ENCODE measurements around the gene BCL7A.

The BCL7A gene

DNA sequence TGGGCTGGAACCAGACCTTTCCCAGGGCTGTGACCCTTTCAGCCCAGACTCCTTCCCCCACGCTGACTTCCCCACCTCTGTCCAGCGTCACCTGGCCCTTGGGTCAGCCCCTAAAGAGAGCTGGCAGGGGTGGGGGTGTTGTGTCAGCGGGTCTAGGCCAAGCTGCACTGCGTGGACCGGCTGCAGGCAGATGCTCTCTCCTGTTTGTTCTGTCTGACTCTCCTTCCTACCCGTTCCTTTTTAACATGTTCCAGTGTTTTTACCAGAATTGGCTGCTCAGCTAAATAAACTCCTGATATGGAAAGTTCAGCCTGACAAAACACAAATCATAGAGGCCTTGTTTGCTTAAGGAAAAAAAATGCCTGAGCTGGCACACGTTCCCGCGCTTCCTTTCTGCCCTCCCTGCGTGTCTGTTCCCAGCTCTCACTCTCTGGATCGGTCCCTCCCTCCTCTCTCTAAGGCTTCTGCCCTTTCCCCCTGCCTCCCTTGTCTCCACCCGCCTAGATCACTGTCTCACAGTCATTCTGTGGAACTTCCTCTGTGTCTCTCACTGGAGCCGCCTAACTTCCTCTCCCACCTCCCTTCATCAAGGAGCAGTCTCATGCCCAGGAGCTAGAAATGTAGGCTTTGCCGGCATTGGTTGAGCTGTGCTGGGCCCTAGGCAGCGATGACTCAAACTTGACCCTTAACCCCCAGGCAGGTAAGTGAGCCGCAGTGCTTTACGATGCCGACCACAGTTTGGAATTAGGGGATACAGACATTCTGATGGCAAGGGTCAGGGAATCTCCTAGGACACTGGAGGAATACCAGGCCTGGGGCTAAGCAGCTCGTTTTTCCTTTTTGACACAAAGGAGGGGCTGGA is 41.4 kb downstream of the BCL7A start:
- H3K9me3 ChIP-seq (replicated peaks; ENCODE audit: insufficient read depth, low read length), result no peaks in the 10 kb centered on the region
- H3K79me2 ChIP-seq (ENCODE audit: low read length), result no peaks in the 10 kb centered on the region
- H3K36me3 ChIP-seq (replicated peaks; ENCODE audit: insufficient read depth, low read length), result no peaks in the 10 kb centered on the region
- H3K27me3 ChIP-seq (replicated peaks; ENCODE audit: insufficient read depth, low read length), result no peaks in the 10 kb centered on the region
- TF ChIP-seq EZH2 (optimal IDR thresholded peaks at IDR 0.05; ENCODE audit: low read depth, low read length) (no peak), EZH2phosphoT487 (IDR thresholded peaks at IDR 0.05; ENCODE audit: low read length) (no peak)
- TF ChIP-seq, protein P1, sequence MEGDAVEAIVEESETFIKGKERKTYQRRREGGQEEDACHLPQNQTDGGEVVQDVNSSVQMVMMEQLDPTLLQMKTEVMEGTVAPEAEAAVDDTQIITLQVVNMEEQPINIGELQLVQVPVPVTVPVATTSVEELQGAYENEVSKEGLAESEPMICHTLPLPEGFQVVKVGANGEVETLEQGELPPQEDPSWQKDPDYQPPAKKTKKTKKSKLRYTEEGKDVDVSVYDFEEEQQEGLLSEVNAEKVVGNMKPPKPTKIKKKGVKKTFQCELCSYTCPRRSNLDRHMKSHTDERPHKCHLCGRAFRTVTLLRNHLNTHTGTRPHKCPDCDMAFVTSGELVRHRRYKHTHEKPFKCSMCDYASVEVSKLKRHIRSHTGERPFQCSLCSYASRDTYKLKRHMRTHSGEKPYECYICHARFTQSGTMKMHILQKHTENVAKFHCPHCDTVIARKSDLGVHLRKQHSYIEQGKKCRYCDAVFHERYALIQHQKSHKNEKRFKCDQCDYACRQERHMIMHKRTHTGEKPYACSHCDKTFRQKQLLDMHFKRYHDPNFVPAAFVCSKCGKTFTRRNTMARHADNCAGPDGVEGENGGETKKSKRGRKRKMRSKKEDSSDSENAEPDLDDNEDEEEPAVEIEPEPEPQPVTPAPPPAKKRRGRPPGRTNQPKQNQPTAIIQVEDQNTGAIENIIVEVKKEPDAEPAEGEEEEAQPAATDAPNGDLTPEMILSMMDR (IDR thresholded peaks at IDR 0.05; ENCODE audit: low read length), result no peak
- no peaks in the 10 kb centered on the region for H4K20me1 ChIP-seq (ENCODE audit: insufficient read depth, low read length)
- no peak overlapping the region for H3K4me2 ChIP-seq (ENCODE audit: low read depth, low read length)
- no peak overlapping the region for H2AFZ ChIP-seq (ENCODE audit: low read length)
- no peak overlapping the region for H3K27ac ChIP-seq (ENCODE audit: low read length)
- H3K4me3 ChIP-seq (ENCODE audit: low read length), result no peak overlapping the region
- 0 out of 2 replicates have a peak, but pooled peaks cover 6% of the 10 kb centered on the region for H3K4me1 ChIP-seq (ENCODE audit: low read length)
- peaks cover under 1% of the 10 kb centered on the region; the same call in 1 of the 2 replicates for H3F3A ChIP-seq (ENCODE audit: insufficient read depth, low read length)
- no peaks in the 10 kb centered on the region for H3K9me2 ChIP-seq (replicated peaks; ENCODE audit: insufficient read depth, low read length)
- DNase-seq, result no peak
- H3K9ac ChIP-seq (ENCODE audit: low read length), result no peak overlapping the region

DNA sequence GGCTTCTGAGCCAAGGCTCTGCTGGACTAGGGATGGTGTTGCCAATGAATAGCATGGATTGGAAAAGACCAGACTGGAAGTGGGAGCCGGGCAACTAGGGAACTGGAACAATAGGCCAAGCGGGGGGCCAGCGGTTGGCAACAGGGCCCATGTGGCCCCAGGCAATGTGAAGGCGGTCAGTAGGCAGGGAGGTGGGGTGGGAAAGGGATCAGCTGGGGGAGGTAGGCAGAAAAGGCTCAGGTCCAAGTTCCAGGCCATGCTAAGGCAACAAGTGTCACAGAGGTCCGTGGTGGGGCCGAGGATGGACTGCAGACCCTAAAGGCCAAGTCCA is 42.0 kb downstream of the BCL7A start:
- no peak for DNase-seq
- 0 out of 2 replicates have a peak, but pooled peaks cover 9% of the 10 kb centered on the region for H3K4me1 ChIP-seq (ENCODE audit: low read length)
- no peak overlapping the region for H3K4me3 ChIP-seq (ENCODE audit: low read length)
- H3K4me2 ChIP-seq (ENCODE audit: low read depth, low read length), result no peak overlapping the region
- no peaks in the 10 kb centered on the region for H3K27me3 ChIP-seq (replicated peaks; ENCODE audit: insufficient read depth, low read length)
- no peak for TF ChIP-seq EZH2phosphoT487 (IDR thresholded peaks at IDR 0.05; ENCODE audit: low read length)
- TF ChIP-seq, protein P1 (IDR thresholded peaks at IDR 0.05; ENCODE audit: low read length), result no peak
- TF ChIP-seq EZH2 (optimal IDR thresholded peaks at IDR 0.05; ENCODE audit: low read depth, low read length), result no peak
- no peaks in the 10 kb centered on the region for H3K36me3 ChIP-seq (replicated peaks; ENCODE audit: insufficient read depth, low read length)
- H2AFZ ChIP-seq (ENCODE audit: low read length), result no peak overlapping the region
- H3K9ac ChIP-seq (ENCODE audit: low read length), result no peak overlapping the region
- H4K20me1 ChIP-seq (ENCODE audit: insufficient read depth, low read length), result no peaks in the 10 kb centered on the region
- no peak overlapping the region for H3K27ac ChIP-seq (ENCODE audit: low read length)
- peaks cover 5% of the 10 kb centered on the region; the same call in 1 of the 2 replicates for H3F3A ChIP-seq (ENCODE audit: insufficient read depth, low read length)
- H3K9me3 ChIP-seq (replicated peaks; ENCODE audit: insufficient read depth, low read length), result no peaks in the 10 kb centered on the region
- H3K79me2 ChIP-seq (ENCODE audit: low read length), result no peaks in the 10 kb centered on the region
- no peaks in the 10 kb centered on the region for H3K9me2 ChIP-seq (replicated peaks; ENCODE audit: insufficient read depth, low read length)

DNA sequence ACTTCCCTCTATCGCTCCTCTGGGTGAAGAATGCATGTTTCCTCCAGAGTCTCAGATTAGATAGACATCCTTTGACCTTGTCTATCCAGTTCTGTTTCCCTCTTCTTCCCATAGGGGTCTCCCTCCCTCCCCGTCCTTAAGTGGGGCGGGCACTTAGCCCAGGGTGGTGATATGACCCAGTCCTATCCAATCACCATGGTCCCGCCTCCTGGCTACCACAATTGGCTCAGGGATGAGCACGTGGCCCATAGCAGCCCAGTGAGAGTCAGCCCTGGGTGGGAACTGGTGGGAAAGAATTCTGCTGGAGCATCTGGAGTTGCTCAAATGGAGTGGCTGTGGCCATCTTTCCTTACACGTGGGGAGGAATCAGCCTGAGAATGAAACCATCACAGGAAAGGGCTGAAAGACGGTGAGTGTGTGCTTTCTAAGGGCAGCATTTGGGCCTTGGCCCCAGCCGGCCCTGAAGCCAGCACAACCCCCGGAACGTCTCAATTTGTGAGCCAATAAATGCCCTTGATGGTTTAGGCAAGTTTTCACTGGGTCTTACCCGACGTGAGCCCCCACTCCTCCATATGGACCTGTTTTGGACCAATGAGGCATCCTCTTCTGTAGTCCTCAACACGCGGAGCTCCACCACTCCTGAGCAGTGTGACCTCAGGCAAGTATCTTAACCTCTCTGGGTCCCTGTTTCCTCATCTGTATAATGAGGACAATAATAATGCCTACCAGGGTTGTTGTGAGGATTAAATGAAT is 42.5 kb downstream of the BCL7A start:
- Histone ChIP-seq H3F3A (ENCODE audit: insufficient read depth, low read length) (peaks cover 5% of the 10 kb centered on the region; the same call in 1 of the 2 replicates), H3K79me2 (ENCODE audit: low read length) (no peaks in the 10 kb centered on the region), H3K4me3 (ENCODE audit: low read length) (no peak overlapping the region), H3K27ac (ENCODE audit: low read length) (no peak overlapping the region), H3K9ac (ENCODE audit: low read length) (no peak overlapping the region), H4K20me1 (ENCODE audit: insufficient read depth, low read length) (no peaks in the 10 kb centered on the region), H3K27me3 (replicated peaks; ENCODE audit: insufficient read depth, low read length) (no peaks in the 10 kb centered on the region), H3K4me2 (ENCODE audit: low read depth, low read length) (peak overlapping the region; percentile 32; the same call in 1 of the 2 replicates), H3K4me1 (ENCODE audit: low read length) (0 out of 2 replicates have a peak, but pooled peaks cover 9% of the 10 kb centered on the region), H3K9me2 (replicated peaks; ENCODE audit: insufficient read depth, low read length) (no peaks in the 10 kb centered on the region), H3K36me3 (replicated peaks; ENCODE audit: insufficient read depth, low read length) (no peaks in the 10 kb centered on the region), H3K9me3 (replicated peaks; ENCODE audit: insufficient read depth, low read length) (no peaks in the 10 kb centered on the region), H2AFZ (ENCODE audit: low read length) (peak overlapping the region; percentile 48)
- TF ChIP-seq EZH2phosphoT487 (IDR thresholded peaks at IDR 0.05; ENCODE audit: low read length), result no peak
- TF ChIP-seq, protein P1 (IDR thresholded peaks at IDR 0.05; ENCODE audit: low read length), result peak; percentile 33
- DNase-seq, result peak; percentile 63
